HG02840 (cell line): ENCODE data around the gene PRPH.
"Not testable (repeated sequence)": the region's sequence is repeated elsewhere in the genome, so short reads cannot be mapped to it uniquely, and the experiment has no call there.

Experiments used
- ATAC-seq: cut with Tn5 transposase; IDR thresholded peaks from one replicate; pipeline ENCODE4 v1.9.1; 2021; ENCODE audit warnings: mild to moderate bottlenecking, moderate library complexity, moderate number of reproducible peaks; ENCODE audit not compliant: unreplicated experiment, low FRiP score

Gene PRPH

DNA sequence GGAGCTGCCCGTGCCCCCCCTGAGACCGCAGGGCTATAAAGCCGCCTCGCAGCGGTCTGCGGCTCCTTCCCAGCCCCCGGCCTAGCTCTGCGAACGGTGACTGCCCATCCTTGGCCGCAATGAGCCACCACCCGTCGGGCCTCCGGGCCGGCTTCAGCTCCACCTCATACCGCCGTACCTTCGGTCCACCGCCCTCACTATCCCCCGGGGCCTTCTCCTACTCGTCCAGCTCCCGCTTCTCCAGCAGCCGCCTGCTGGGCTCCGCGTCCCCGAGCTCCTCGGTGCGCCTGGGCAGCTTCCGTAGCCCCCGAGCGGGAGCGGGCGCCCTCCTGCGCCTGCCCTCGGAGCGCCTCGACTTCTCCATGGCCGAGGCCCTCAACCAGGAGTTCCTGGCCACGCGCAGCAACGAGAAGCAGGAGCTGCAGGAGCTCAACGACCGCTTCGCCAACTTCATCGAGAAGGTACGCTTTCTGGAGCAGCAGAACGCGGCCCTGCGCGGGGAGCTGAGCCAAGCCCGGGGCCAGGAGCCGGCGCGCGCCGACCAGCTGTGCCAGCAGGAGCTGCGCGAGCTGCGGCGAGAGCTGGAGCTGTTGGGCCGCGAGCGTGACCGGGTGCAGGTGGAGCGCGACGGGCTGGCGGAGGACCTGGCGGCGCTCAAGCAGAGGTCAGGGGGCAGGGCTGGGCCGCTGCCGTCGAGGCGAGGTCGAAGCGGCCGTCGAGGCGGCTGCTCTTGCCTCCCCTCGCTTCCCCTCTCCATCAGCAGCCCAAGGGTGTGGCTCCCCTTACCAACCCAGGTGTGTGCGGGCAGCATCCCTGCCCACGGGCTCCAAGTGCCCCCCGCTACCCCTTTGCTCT, at the start of gene PRPH:
Gene PRPH, plus strand, starts transcription at position 66 of the 855 bp plus-strand sequence. Its CDS starts 54 bp downstream, at position 120.
- ATAC-seq, result no peak

DNA sequence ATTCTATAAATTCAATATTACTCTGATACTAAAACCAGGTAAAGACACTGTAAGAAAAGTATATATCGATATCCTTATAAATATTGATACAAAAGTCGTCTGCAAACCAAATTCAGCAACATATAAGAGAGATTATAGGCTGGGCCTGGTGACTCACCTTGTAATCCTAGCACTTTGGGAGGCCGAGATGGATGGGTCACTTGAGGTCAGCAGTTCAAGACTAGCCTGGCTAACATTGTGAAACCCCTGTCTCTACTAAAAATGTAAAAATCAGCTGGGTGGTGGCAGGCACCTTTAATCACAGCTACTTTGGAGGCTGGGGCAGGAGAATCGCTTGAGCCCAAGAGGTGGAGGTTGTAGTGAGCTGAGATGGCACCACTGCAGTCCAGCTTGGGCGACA, 43.6 kb upstream of the PRPH start:
- ATAC-seq, result no peak

DNA sequence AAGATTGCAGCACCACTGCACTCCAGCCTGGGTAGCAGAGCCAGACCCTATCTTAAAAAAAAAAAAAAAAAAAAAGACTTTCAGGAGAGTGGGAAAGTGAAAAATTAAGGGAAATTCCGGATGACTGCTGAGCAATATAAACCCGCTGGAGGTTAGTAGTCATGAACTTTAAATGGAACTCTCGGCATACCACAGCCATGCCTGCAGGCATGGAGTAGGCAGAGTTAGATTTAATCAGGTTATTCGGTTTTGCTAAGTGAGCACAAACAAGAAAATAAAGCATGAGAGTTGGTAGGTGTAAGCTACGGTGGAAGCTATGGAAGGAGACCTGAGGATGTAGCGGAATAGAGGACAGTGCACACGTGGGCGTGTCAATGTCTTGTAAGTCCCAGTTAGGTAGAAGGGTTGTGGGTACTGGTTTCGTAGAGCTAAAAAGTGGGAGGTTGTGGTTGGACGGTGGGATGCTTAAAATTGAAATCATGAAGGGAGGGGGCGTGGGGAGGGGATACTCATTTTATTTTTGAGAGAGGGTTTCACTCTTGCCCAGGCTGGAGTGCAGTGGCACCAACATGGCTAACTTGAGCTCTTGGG, 41.8 kb upstream of the PRPH start:
- ATAC-seq, result no peak

DNA sequence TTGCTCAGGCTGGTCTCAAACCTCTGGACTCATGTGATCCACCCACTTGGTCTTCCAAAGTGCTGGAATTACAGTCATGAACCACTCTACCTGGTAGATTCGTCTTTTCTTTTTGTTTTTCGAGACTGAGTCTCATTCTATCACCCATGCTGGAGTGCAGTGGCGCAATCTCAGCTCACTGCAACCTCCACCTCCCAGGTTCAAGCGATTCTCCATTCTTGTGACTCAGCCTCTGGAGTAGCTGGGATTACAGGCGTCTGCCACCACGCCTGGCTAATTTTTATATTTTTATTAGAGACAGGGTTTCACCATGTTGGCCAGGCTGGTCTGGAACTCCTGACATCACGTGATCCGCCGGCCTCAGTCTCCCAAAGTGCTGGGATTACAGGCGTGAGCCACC, 39.5 kb upstream of the PRPH start:
- ATAC-seq, result not testable (repeated sequence)

DNA sequence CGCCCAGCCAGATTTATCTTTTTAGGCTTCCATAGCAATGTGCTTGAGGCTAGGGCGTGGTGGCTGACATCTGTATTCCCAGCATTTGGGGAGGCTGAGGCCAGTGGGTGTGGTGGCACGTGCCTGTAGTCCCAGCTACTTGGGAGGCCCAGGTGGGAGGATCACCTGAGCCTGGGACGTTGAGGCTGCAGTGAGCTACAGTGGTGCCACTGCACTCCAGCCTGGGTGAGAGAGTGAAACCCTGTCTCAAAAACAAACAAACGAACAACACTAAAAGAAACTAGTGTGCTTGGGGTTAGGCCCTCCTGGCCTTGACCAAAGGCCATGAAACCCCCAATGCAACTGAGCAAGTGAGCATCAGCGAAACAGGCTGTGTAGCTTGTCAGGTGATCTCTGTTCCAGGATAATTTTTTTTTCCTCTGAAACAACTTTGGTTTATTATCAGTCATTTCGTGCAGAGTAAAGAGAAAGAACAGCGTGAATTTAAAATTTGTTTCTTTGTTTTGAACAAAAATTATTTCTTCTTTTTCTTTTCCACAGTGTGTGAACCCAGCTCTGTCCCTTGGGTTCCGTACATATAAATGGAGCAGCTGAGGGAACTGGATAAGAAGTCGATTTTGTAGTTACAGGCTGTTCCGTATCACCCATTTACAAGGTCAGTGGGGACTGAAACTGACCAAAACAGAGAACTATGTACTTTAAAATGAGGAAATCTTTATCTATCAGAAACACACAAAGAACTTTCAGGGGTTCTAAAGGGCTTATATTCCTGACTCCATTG, 38.9 kb upstream of the PRPH start:
- ATAC-seq, result no peak

DNA sequence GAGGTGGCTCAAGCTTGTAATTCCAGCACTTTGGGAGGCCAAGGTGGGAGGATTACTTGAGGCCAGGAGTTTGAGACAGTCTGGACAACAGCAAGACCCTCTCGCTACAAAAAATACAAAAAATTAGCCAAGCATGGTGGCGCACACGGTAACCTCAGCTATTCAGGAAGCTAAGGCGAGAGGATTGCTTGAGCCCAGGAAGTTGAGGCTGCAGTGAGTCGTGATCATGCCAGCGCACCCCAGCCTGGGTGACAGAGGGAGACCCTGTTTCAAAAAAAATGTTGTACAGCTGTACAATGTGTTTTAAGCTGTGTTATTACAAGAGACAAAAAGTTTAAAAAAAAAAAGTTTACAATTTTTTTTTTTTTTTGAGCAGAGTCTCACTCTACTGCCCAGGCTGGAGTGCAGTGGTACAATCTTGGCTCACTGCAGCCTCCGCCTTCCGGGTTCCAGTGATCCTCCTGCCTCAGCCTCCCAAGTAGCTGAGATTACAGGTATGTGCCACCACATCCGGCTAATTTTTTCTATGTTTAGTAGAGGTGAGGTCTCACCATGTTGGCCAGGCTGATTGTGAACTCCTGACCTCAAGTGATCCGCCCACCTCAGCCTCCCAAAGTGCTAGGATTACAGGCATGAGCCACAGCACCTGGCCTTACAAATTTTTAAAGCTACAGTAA, 37.3 kb upstream of the PRPH start:
- not testable (repeated sequence) for ATAC-seq

DNA sequence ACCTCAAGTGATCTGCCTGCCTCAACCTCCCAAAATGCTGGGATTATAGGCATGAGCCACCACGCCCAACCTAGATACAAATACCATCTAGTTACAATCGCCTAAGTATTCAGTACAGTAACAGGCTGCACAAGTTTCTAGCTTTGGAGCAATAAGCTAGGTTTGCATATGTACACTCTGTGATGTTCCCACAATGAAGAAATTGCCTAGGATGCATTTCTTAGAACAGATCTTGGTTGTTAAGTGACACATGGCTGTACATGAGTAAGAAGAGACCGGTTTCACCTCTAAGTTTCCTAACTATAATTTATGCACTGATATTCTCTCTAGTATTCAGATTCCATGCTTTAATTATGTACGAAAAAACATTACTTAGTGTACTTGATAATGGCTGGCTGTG, 35.5 kb upstream of the PRPH start:
- ATAC-seq, result no peak

DNA sequence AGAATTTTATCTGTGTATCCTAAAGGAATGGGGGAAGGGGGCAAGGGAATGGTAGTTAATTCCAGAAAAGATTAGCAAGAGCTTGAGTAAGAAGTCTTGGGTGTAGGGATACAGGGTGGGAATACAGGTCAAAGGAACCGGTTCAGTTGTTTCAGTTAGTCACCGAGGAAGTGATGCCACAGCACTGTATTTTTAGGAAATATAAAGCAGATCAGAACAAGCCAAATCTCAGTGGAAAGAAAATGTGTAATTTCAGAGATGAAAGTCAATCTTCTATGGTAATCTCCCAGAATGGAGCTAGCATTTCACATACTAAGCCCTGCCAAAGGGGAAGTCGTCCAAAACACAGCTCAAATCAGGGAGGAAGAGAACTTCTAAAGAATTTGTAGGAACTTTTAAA, 34.8 kb upstream of the PRPH start:
- no peak for ATAC-seq

DNA sequence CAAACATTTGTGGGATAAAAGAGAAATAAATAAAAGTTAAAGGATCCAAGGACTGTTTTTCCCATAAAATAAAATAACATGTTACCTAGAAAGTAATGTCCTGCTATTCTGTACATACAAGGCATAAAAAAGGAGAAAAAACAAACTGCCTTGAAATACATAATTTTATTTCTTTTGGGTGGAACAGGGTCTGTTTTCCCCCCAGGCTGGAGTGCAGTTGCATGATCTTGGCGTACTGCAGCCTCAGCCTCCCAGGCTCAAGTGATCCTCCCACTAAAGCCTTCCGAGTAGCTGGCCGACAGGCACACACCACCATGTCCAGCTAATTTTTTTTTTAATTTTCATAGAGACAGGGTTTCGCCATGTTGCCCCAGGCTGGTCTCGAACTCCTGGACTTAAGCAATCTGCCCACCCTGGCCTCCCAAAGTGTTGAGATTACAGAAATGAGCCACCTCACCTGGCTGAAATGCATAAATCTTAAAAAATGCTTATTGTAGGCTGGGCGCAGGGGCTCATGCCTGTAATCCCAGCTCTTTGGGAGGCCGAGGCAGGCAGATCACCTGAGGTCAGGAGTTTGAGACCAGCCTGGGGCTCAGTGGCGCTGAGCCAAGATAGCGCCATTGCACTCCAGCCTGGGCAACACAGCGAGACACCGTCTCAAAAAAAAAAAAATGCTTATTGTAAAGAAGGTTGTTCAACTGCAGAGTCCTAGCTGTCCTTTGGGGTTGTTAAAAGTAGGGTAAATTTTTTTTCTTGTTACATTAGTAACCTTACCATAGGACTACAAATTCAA, 34.2 kb upstream of the PRPH start:
- no peak for ATAC-seq

DNA sequence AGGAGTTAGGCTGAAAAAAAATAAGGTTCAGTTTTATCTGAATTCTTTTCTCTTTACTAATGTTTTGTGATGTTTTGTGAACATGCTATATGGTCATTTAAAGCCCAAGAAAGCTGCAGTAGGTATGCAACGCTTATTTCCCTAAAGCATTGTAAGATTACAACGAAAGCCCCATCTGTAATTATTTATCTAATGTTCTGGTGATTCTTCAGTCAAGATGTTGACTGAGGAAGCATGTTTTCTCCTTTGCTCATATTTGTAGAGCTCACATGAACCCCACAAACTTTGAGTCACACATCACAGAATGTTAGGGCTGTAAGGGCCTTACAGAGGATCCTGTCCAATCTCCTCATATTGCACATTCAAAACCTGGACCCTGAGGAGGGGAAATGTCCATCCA, 33.2 kb upstream of the PRPH start:
- ATAC-seq, result no peak

DNA sequence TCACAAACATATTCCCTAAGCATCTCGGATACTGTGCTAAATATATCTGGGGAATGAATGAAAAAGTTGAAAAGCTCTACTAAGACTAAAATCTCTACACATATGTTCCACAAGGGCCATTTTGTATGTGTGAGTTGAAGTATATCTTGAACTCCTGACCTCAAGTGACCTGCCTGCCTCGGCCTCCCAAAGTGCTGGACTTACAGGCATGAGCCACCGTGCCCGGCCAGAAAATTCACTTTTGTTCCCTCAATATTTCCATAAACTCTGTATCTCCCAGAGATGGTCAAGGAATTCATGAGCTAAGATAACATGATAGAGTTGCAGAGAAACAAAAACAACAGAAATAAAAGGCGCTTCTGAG, 31.6 kb upstream of the PRPH start:
- no peak for ATAC-seq

DNA sequence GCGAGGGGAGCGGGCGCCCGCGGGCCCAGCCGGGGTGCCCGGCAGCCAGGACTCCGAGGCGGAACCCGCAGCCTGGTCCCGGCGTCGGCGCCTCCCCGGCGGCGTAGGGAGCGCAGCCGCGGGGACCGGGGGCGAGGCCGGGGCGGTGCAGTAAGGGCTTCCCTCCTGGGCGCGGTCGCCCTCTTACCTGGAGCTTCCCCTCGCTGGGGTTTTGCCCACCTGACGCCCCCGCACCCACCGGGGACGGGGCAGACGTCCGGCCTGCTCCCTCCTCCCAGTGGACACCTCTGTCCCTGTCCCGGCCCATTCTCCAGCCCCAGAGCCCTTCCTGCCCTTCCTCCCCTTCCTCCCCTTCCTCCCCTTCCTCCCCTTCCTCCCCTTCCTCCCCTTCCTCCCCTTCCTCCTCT, 30.5 kb upstream of the PRPH start:
- peak; percentile 21 for ATAC-seq

DNA sequence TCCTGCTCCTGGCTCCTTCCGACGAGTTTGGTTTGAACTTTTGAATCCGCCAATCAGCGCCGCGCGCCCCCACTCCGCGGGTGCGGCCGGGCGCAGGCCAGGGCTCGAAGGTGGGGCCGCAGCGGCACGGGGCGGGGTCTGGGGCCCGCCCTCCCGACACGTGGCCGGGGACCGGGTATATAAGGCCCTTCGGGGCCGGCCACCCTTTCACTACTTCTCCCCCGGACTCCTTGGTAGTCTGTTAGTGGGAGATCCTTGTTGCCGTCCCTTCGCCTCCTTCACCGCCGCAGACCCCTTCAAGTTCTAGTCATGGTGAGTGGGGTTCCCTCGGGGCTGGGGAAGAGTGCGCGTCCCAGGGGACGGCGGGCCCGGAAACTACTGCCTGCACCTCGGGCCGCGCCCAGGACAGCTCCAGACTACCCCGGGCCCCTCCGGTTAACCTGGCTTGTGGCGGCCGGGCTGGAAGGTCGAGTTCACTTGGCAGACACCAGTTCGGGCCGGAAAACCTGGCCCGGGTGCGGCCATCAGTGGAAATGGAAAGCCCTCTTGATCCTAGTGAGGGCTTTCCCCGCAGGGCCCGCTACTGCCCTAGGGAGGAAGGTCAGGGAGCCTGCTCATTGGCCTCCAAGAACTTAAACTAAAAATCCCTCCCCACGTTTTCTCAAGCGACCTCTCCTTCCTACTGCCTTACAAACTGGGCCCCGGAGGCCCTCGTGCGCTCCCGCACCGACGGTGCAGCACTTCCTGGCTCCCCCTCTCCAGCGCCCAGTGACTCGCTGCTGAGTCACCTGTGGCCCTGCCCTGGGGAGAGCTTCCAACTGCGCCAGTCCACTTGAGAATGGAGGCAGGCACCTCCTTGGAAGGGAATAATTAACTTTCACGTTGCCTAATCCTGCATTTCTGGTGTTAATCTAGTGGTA, 29.8 kb upstream of the PRPH start, which contains the start of gene TUBA1C:
Gene TUBA1C, plus strand, starts transcription at position 210 of the 920 bp plus-strand sequence. Its CDS starts 100 bp downstream, at position 310.
- peak; percentile 81 for ATAC-seq

DNA sequence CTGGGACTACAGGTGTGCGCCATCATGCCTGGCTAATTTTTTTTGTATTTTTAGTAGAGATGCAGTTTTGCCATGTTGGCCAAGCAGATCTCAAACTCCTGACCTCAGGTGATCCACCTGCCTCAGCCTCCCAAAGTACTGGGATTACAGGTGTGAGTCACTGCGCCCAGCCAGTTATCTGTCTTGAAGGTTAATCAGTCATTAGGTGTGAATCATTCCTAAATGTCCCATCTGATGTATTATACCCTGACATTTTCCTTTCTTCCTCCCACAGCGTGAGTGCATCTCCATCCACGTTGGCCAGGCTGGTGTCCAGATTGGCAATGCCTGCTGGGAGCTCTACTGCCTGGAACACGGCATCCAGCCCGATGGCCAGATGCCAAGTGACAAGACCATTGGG, 25.8 kb upstream of the PRPH start:
- not testable (repeated sequence) for ATAC-seq

DNA sequence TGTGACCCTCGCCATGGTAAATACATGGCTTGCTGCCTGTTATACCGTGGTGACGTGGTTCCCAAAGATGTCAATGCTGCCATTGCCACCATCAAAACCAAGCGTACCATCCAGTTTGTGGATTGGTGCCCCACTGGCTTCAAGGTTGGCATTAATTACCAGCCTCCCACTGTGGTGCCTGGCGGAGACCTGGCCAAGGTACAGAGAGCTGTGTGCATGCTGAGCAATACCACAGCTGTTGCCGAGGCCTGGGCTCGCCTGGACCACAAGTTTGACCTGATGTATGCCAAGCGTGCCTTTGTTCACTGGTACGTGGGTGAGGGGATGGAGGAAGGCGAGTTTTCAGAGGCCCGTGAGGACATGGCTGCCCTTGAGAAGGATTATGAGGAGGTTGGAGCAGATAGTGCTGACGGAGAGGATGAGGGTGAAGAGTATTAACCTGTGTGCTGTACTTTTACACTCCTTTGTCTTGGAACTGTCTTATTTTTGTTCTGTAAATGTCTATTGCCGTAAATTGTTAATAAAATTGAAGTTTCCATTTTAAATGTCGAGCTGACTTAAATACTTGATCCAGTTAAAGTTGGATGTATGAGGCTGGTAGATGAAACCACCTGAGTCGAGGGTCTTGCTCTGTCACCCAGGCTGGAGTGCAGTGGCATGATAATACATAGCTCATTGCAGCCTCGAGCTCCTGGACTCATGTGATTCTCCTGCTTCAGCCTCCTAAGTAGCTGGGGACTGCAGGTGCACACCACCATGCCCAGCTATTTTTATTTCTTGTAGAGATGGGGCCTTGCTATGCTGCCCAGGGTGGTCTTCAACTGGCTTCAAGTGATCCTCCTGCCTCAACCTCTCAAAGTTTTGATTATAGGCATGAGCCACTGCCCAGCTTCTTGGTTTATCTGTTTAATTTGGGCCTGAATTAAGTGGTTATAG, 21.9 kb upstream of the PRPH start:
- no peak for ATAC-seq

DNA sequence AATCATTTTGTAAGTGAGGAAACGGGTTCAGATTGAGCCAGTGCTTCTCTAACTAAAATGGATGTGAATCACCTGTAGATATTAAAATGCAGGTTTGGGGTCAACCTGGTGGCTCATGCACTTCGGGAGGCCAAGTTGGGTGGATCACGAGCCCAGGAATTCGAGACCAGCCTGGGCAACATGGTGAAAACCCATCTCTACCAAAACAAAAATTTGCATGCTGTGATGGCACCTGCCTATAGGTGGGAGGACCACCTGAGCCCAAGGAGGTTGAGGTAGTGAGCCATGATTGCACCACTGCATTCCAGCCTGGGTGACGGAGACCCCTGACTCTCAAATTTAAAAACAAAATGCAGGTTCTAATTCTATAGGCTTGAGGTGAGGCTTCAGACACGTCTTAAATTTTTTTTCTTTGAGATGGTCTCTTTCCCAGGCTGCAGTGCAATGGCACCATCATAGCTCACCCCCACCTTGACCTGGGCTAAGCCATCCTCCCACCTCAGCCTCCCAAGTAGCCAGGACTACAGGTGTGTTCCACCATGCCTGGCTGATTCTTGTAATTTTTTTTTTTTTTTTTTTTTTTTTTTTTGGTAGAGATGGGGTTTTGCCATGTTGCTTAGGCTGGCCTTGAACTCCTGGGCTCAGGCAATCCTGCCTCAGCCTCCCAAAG, 21.1 kb upstream of the PRPH start:
- no peak for ATAC-seq

DNA sequence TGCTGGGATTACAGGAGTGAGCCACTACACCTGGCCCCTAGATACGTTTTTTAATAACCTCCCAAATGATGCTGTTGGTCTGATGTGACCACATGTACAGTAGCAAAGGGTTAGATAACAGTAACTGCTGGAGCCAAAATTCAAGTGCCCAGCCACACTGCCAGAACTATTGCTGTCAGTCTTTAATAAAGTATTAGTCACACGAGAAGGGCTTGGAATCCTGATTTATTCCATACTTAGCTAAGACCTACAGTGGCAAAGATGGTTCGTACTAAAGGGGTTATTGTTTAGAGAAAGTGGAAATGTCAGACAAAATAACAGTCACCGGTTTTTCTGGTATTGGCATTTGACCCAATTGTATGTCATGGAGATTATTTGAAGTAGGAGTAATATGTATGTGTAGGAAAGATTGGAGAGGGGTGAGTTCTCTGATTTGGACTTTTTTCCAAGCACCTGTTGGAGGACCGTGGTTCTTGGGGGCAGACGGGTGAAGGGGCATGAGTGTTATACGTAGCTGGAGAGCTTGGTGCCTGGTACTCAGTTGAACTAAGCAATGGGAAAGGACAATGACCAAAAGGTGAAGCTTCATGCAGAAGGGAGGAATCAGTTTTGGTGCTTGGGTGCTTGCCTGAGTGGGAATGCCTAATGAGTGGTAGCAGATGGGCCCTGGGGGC, 20.4 kb upstream of the PRPH start:
- no peak for ATAC-seq
